IMR-90 (cell line): ENCODE results near the gene PABPC1L. TPM values are rescaled to one million over a fixed set of nuclear protein-coding genes. Genes with fewer than 3 reads are reported as not detected.

Experiments
- ATAC-seq: fragments of 200-7000 bp; cut with Tn5 transposase; 2 replicates; pipeline ENCODE4 v1.9.1; 2020; ENCODE audit warnings: low read depth, mild to moderate bottlenecking, moderate library complexity
- BruUV-seq: library from RNA; stranded (reverse); fragments of 400-500 nt; replicated peaks from 2 replicates; lab custom pipeline; 2021; lab: Mats Ljungman, UMichigan
- CTCF ChIA-PET: fragments of 300-600 bp; formaldehyde crosslinking; extraction: SDS; loops from one replicate; lab custom pipeline; 2021; ENCODE audit warnings: antibody characterized with exemption; lab: Yijun Ruan, JAX
- POLR2A ChIA-PET: fragments of 300-600 bp; sonication (Branson Sonifier 250); formaldehyde crosslinking; loops from one replicate; lab custom pipeline; 2022; ENCODE audit warnings: antibody characterized with exemption; ENCODE audit not compliant: unreplicated experiment; lab: Charles Lee
- DNase-seq: peaks from one replicate; pipeline ENCODE4 v3.0.0; 2013
- H2AFZ ChIP-seq: replicated peaks from 2 replicates; pipeline ENCODE3; 2013; ENCODE audit warnings: low read length, mild to moderate bottlenecking; ENCODE audit not compliant: poor library complexity
- H2AK5ac ChIP-seq: 2 replicates; pipeline ENCODE4 v1.6.1; 2013; ENCODE audit warnings: low read depth, low read length, inconsistent platforms
- H2AK9ac ChIP-seq: replicated peaks from 2 replicates; pipeline ENCODE3; 2013; ENCODE audit warnings: mild to moderate bottlenecking, low read depth, low read length, moderate library complexity; ENCODE audit not compliant: poor library complexity
- H2BK120ac ChIP-seq: 2 replicates; pipeline ENCODE4 v1.6.1; 2013; ENCODE audit warnings: low read depth, low read length, inconsistent platforms
- H2BK15ac ChIP-seq: 3 replicates; pipeline ENCODE4 v1.6.1; 2013; ENCODE audit warnings: low read depth, low read length, inconsistent platforms
- H2BK20ac ChIP-seq: 2 replicates; pipeline ENCODE4 v1.6.1; 2013; ENCODE audit warnings: low read depth, mild to moderate bottlenecking, inconsistent platforms, low read length, moderate library complexity
- H2BK5ac ChIP-seq: 2 replicates; pipeline ENCODE4 v1.6.1; 2013; ENCODE audit warnings: mild to moderate bottlenecking, low read depth, low read length, inconsistent platforms; ENCODE audit not compliant: poor library complexity, severe bottlenecking
- H3K14ac ChIP-seq: replicated peaks from 2 replicates; pipeline ENCODE4 v1.6.1; 2013; ENCODE audit warnings: low read depth, low read length, inconsistent platforms
- H3K18ac ChIP-seq: 2 replicates; pipeline ENCODE4 v1.6.1; 2013; ENCODE audit warnings: low read depth, low read length, control low read depth
- H3K23ac ChIP-seq: 2 replicates; pipeline ENCODE4 v1.6.1; 2013; ENCODE audit warnings: low read depth, low read length, inconsistent platforms
- H3K27ac ChIP-seq: 2 replicates; pipeline ENCODE4 v1.5.1; 2013; ENCODE audit warnings: mild to moderate bottlenecking, control low read depth, low read length; ENCODE audit not compliant: insufficient read depth
- H3K27me3 ChIP-seq: 2 replicates; pipeline ENCODE4 v1.6.1; 2013; ENCODE audit warnings: low read length; ENCODE audit not compliant: control insufficient read depth, insufficient read depth
- H3K36me3 ChIP-seq: 2 replicates; pipeline ENCODE4 v1.6.1; 2013; ENCODE audit warnings: low read length, mixed read lengths; ENCODE audit not compliant: control insufficient read depth, insufficient read depth
- H3K4ac ChIP-seq: 2 replicates; pipeline ENCODE4 v1.6.1; 2013; ENCODE audit warnings: low read depth, low read length, inconsistent platforms
- H3K4me1 ChIP-seq: 2 replicates; pipeline ENCODE4 v1.6.1; 2013; ENCODE audit warnings: low read length, mixed read lengths; ENCODE audit not compliant: control insufficient read depth, insufficient read depth
- H3K4me2 ChIP-seq: 2 replicates; pipeline ENCODE4 v1.6.1; 2013; ENCODE audit warnings: low read depth, mild to moderate bottlenecking, control low read depth, low read length, moderate library complexity
- H3K4me3 ChIP-seq: 2 replicates; pipeline ENCODE4 v1.5.1; 2013; ENCODE audit warnings: low read depth, mild to moderate bottlenecking, control low read depth, low read length, moderate library complexity; ENCODE audit not compliant: insufficient read depth
- H3K56ac ChIP-seq: 2 replicates; pipeline ENCODE4 v1.6.1; 2013; ENCODE audit warnings: low read length, inconsistent platforms; ENCODE audit not compliant: insufficient read depth; ENCODE audit errors: extremely low read depth
- H3K79me1 ChIP-seq, 2 experiments: 2 replicates each; pipeline ENCODE4 v1.6.1; 2013; ENCODE audit warnings: low read length in 2 of 2, inconsistent platforms in 1 of 2, low read depth in 1 of 2
- H3K9ac ChIP-seq: 2 replicates; pipeline ENCODE4 v1.6.1; 2013; ENCODE audit warnings: low read depth, low read length, control low read depth
- H3K9me1 ChIP-seq: 2 replicates; pipeline ENCODE4 v1.6.1; 2013; ENCODE audit warnings: low read length, inconsistent platforms; ENCODE audit not compliant: insufficient read depth
- H3K9me3 ChIP-seq: 2 replicates; pipeline ENCODE4 v1.6.1; 2013; ENCODE audit warnings: low read length; ENCODE audit not compliant: control insufficient read depth, insufficient read depth
- H4K20me1 ChIP-seq: 2 replicates; pipeline ENCODE4 v1.6.1; 2013; ENCODE audit warnings: low read length, inconsistent platforms; ENCODE audit not compliant: insufficient read depth
- H4K5ac ChIP-seq: 2 replicates; pipeline ENCODE4 v1.6.1; 2013; ENCODE audit warnings: mild to moderate bottlenecking, low read depth, low read length, control low read depth
- H4K8ac ChIP-seq, 2 experiments: 2 replicates each; pipeline ENCODE4 v1.6.1; 2013; ENCODE audit warnings: low read depth in 2 of 2, low read length in 2 of 2, control low read depth in 1 of 2, inconsistent platforms in 1 of 2
- H4K91ac ChIP-seq: 2 replicates; pipeline ENCODE4 v1.6.1; 2013; ENCODE audit warnings: low read depth, low read length, inconsistent platforms; ENCODE audit not compliant: insufficient read depth
- CEBPB ChIP-seq: IDR thresholded peaks from 2 replicates; pipeline ENCODE4 v1.6.1; 2012; ENCODE audit warnings: low read depth, low read length, improper control_type of control experiment
- ELK1 ChIP-seq: fragments of 150-350 bp; IDR thresholded peaks from 2 replicates; pipeline ENCODE4 v1.6.1; 2016; ENCODE audit warnings: low read depth, mild to moderate bottlenecking, low read length, moderate library complexity, borderline replicate concordance
- MAFK ChIP-seq: IDR thresholded peaks from 2 replicates; pipeline ENCODE4 v1.6.1; 2012; ENCODE audit warnings: low read depth, low read length, improper control_type of control experiment
- NFE2L2 ChIP-seq: fragments of 150-350 bp; IDR thresholded peaks from 2 replicates; pipeline ENCODE4 v1.6.1; 2016; ENCODE audit warnings: low read depth, mild to moderate bottlenecking, low read length
- RAD21 ChIP-seq: IDR thresholded peaks from 2 replicates; pipeline ENCODE4 v1.6.1; 2012; ENCODE audit warnings: low read length, improper control_type of control experiment
- RCOR1 ChIP-seq: IDR thresholded peaks from 2 replicates; pipeline ENCODE4 v1.6.1; 2012; ENCODE audit warnings: mild to moderate bottlenecking, low read length, improper control_type of control experiment; ENCODE audit not compliant: insufficient replicate concordance
- RFX5 ChIP-seq: IDR thresholded peaks from 2 replicates; pipeline ENCODE4 v1.8.0; 2012; ENCODE audit warnings: low read depth, mild to moderate bottlenecking, low read length, moderate library complexity
- SMC3 ChIP-seq: fragments of 150-350 bp; IDR thresholded peaks from 2 replicates; pipeline ENCODE4 v1.6.1; 2016; ENCODE audit warnings: low read depth, mild to moderate bottlenecking, antibody characterized with exemption, low read length, moderate library complexity
- WGBS, 2 experiments: methylation state at CpG; one replicate each; pipeline versions ENCODE4 v1.1.5 to v1.1.7; 2013; ENCODE audit warnings: missing lambda C conversion rate in 2 of 2; ENCODE audit not compliant: insufficient read length in 1 of 2; ENCODE audit errors: extremely low coverage in 2 of 2; 5-methylcytosine and 5-hydroxymethylcytosine counted together
- dilution Hi-C: fragments of 300-500 bp; cut with HindIII; formaldehyde crosslinking; loops from one replicate; pipeline ENCODE4 v1.14.3; 2018; ENCODE audit warnings: low sequenced_read_pairs; ENCODE audit not compliant: unreplicated experiment
- in situ Hi-C: fragments of 300-500 bp; cut with MboI; formaldehyde crosslinking; loops from 3 replicates; pipeline ENCODE4 v1.14.3; 2019; ENCODE audit warnings: low sequenced_read_pairs, inconsistent platforms, mixed read lengths
- intact Hi-C: fragments of 100-400 bp; cut with micrococcal nuclease; formaldehyde crosslinking; loops from 2 replicates; pipeline ENCODE4 v1.10.0; 2022
- polyA plus RNA-seq, 3 experiments: library from polyadenylated mRNA; depleted of rRNA; stranded (reverse); fragments of >200 nt; gene quantifications; 2 replicates each; pipeline ENCODE4 v1.2.3, GENCODE V29; 2012; ENCODE audit warnings: low replicate concordance in 1 of 3
- total RNA-seq: library from RNA; depleted of rRNA; stranded (reverse); fragments of >200 nt; gene quantifications from 2 replicates; pipeline ENCODE4 v1.2.3, GENCODE V29; 2012

PABPC1L gene
- total and polyA plus RNA-seq, 2 of the 4 experiments (the other 2 are of a cell fraction) = 6.1 to 82.4 TPM

- 0 out of 2 replicates have a peak overlapping the region, but pooled peaks have one; percentile 12 for H3K23ac ChIP-seq
- WGBS, 2 experiments = 75% methylated on average over 1 of the region's 1 CpG; no CpG with 5 or more reads in 1 of the 2 experiments
- H3K27me3 ChIP-seq = no peaks in the 10 kb centered on the region
- ChIA-PET POLR2A (no interaction called here), CTCF (interaction anchor here (0.6 kb wide), 1 partner anchor 110 kb away, joined by 3 read pairs; no protein-coding TSS in a partner anchor)
- no peak overlapping the region for H4K91ac ChIP-seq
- no peak overlapping the region for H3K14ac ChIP-seq
- no peak overlapping the region for H2AK9ac ChIP-seq
- dilution Hi-C loops = no loop called here
- H3K9me1 ChIP-seq = peaks cover 28% of the 10 kb centered on the region
- no peak overlapping the region for H2BK20ac ChIP-seq
- H3K4me1 ChIP-seq = peaks cover 11% of the 10 kb centered on the region
- no peak overlapping the region for H4K8ac ChIP-seq
- peaks cover 10% of the 10 kb centered on the region for H3K36me3 ChIP-seq
- H2AK5ac ChIP-seq = no peak overlapping the region
- H3K27ac ChIP-seq = peak overlapping the region; percentile 51; the same call in 1 of the 2 replicates
- H3K4me3 ChIP-seq = no peak overlapping the region
- H3K18ac ChIP-seq = no peak overlapping the region
- no peak overlapping the region for H2BK15ac ChIP-seq
- no peak overlapping the region for H4K5ac ChIP-seq
- DNase-seq (peak; percentile 29), ATAC-seq (no peak; the same call in 1 of the 2 replicates)
- TF ChIP-seq MAFK (no peak), ELK1 (no peak), CEBPB (peak; percentile 81), RFX5 (peak; percentile 60; the same call in 1 of the 2 replicates), NFE2L2 (no peak), SMC3 (no peak), RCOR1 (no peak), RAD21 (no peak)
- H2BK5ac ChIP-seq = no peak overlapping the region
- H2AFZ ChIP-seq = no peak overlapping the region
- H3K4ac ChIP-seq = no peak overlapping the region
- H3K9me3 ChIP-seq = no peaks in the 10 kb centered on the region
- H2BK120ac ChIP-seq = no peak overlapping the region
- H3K9ac ChIP-seq = no peak overlapping the region
- in situ Hi-C loops = no loop called here
- H4K20me1 ChIP-seq = peaks cover 95% of the 10 kb centered on the region
- no TSS peak for BruUV-seq
- H3K4me2 ChIP-seq = peak overlapping the region; percentile 18; the same call in 1 of the 2 replicates
- intact Hi-C loops = no loop called here
- H3K79me1 ChIP-seq = peaks cover 21 to 63% of the 10 kb centered on the region in 2 experiments; a peak in 3 of 4 replicates
- no peak overlapping the region for H3K56ac ChIP-seq
Observed at GRCh38 chr20:44896583-44896982, 13.3 kb upstream of the PABPC1L start.
